Stimulated activated CD4-positive, alpha-beta T cell treated with anti-CD3 and anti-CD28 coated beads, Interleukin-1b, Interleukin-23, amount 100 ng/mL, for 1 hour (primary cell): ENCODE results near the gene PIGQ.
"Not testable (repeated sequence)": the region's sequence is repeated elsewhere in the genome, so short reads cannot be mapped to it uniquely, and the experiment has no call there.

Experiments used
- DNase-seq, 2 donors: peaks; one replicate each; pipeline ENCODE4 v3.0.0-alpha.2; 2020; ENCODE audit warnings: low read depth in 2 of 2

Gene PIGQ

GRCh38 chr16:586047-586644, 16.4 kb downstream of the PIGQ start:
- DNase-seq, result no peak

DNA sequence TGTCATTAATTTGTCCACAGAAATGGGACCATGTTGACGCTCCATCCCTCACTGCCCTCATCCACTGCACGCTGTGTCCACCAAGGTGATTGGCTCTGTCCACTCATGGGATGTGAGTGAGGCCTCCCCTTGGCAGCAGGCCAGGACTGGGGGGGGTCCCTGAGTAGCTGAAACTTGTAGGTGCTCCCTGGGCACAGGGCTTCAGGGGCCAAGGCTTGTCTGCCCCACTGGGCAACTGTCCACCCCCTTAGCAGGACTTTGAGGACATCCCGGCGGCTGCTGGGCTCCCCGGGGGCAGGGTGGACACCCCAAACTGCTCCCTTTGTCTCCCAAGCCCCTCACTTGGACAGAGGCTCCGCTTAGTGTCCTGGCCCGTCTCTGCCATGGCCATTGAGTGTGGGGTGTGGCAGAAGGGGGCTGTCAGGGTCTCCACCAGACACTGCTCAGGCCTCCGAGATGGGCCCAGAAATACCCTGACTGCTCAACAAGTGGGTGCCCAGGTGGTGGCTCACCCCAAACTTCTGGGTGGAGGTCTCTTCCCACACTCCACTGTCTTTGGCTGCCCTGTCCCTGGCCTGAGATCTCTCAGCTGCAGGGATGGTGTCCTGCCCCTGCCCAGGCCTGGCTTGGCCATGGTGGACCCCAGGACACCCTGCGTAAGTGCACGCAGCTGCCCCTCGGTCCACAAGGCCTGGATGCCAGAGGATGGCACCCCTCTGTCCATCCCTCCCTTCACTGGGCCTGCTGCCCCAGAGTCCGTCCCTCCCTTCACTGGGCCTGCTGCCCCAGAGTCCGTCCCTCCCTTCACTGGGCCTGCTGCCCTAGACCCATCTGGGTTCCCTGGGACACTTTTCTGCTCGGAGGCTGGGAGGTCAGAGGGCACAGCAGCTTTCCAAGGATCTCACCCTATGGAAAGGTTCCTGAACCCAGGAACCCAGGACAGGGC, 17.1 kb downstream of the PIGQ start:
- no peak for DNase-seq

- peak in 1 of 2 donors; percentile 48 for DNase-seq
Observed at GRCh38 chr16:588639-588888, 18.8 kb downstream of the PIGQ start.

DNA sequence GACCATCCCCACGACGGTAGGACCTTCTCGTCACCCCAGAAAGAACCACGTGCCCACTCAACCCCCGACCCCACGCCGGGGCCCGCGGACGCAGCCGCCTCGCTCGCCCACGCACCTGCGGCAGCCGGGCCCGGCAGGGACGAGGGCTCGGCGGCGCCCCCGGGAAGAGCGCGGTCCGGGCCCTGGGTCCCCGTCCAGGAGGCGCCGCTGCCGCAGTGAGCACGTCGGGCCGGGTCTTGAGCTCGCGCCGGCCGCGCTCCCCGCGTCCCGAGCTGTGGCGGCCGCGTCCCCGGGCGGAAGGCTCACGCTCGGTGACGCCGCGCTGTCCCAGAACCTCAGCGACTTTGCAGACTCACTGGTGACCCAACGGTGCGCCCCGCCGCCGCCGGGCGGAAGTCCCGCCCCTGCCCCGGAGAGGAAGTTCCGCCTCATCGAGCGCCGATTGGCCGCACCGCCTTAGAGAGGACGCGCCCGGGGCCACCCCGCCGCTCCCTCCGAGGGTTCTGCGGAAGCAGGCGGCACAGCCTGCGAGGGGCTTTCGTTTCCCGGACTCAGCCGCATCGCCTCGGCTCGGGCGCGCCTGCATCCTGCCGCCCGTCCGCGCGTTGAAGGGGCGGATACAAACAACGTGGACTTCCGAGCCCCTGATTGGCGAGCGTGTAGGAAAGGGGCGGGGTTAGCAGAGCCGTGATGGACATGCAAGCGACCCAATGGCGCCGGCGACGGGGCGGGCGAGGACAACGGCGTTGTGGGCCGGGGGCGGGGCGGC, 19.3 kb downstream of the PIGQ start:
- DNase-seq, result peak; percentile 96 to 98

DNA sequence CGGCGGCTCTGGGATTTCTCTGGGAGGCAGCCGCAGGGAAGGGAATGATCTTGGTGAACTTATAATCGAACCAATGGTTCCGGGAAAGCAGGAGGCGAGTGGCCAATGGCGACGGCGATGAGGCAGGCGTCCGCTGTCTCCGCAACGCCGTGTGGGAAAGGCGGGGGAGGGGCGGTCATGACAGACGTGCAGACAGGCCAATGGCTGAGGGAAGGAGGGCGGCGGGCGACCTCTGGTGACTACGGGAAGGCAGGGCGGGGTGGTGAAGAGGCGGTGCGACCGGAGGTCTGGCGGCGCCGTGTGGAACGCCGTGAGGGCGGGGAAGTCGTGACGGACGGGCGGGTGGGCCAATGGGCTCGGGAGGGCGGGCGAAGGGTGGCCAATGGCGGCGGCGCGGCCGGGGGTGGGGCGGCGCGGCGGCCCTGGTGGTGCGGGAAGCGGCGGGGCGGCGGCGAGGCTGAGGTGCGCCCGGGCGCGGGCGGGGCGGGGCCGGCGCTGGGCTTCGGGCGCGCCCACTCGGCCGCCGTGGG, 20.0 kb downstream of the PIGQ start, which contains the start of gene RAB40C:
Gene RAB40C, plus strand, starts transcription at position 409 of the 530 bp plus-strand sequence. CDS start 226 bp downstream, outside the sequence.
- peak; percentile 98 to 99 for DNase-seq

- DNase-seq, result no peak
Observed at GRCh38 chr16:590188-590814, 20.5 kb downstream of the PIGQ start.

DNA sequence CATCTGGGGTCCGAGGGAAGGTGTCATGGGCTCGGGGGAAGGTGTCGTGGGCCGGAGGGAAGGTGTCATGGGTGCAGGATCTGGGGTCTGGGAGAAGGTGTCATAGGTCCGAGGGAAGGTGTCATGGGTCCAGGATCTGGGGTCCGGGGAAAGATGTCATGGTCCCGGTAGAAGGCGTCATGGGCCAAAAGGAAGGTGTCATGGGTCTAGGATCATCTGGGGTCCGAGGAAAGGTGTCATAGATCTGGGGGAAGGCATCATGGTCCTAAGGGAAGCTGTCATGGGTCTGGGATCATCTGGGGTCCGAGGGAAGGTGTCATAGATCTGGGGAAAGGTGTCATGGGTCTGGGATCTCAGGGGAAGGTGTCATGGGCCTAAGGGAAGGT, 21.0 kb downstream of the PIGQ start:
- no peak for DNase-seq

GRCh38 chr16:591231-591630, 21.5 kb downstream of the PIGQ start:
- no peak for DNase-seq

GRCh38 chr16:591892-592517, 22.2 kb downstream of the PIGQ start:
- no peak for DNase-seq

DNA sequence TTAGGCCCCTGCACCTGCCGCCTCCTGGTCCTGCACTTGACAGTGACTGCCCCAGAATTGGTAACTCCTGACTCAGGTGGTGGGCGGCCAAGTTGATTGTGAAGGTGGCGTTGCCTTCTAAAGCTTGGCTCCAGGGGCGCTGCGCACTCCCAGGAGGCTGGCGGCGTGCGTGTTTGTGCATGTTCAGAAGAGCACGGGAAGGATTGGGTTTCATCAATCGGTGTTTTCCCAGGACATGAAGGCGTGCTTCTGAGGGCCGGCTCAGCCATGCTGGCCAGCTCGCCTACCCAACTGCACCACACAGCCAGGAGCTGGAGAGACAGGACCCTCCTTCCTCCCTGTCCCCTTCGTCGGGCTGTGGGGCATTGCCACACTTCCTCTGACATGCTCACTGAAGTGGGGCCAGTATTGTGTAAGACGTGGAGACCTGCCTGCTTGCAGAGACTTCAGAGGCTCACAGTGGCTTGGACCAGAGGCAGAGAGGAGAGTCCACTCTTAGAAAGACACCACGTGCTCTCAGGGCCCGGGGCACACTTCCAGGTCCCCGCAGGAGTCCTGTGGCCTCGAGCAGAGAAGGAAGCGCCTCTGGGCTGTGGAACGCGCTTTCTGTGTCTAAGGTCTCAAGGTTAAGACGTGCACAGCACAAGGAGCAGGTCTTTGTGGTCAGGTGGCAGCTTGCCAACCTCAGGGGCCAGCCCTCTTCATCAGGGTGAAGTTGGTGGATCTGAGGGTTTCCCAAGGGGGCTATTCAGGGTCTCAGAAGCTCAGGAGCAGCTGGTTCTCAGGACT, 22.9 kb downstream of the PIGQ start:
- no peak for DNase-seq

- DNase-seq, result no peak
Observed at GRCh38 chr16:593406-593805, 23.6 kb downstream of the PIGQ start.

- DNase-seq, result no peak
Observed at GRCh38 chr16:593807-594206, 24.0 kb downstream of the PIGQ start.

DNA sequence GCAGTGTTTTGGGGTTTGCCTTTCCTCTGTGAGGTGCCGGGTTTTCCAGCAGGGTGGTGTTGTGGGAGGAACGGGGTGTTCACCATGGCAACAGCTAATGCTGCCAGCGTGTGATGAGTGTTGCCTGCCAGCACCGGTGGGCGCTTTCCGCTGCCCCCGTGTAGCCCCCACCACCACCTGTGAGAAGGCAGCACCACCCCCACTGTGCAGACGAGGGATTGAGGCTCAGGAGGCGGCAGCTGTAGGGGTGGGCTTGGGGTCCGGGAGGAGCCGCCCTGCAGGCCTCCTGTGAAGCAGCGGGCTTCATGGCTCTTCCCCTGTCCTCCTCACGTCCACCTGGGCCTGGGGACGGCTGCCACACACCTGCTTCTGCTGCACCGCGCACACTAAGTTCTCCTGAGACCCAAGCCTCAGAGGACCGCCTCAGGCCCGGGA, 25.3 kb downstream of the PIGQ start:
- DNase-seq, result no peak

DNA sequence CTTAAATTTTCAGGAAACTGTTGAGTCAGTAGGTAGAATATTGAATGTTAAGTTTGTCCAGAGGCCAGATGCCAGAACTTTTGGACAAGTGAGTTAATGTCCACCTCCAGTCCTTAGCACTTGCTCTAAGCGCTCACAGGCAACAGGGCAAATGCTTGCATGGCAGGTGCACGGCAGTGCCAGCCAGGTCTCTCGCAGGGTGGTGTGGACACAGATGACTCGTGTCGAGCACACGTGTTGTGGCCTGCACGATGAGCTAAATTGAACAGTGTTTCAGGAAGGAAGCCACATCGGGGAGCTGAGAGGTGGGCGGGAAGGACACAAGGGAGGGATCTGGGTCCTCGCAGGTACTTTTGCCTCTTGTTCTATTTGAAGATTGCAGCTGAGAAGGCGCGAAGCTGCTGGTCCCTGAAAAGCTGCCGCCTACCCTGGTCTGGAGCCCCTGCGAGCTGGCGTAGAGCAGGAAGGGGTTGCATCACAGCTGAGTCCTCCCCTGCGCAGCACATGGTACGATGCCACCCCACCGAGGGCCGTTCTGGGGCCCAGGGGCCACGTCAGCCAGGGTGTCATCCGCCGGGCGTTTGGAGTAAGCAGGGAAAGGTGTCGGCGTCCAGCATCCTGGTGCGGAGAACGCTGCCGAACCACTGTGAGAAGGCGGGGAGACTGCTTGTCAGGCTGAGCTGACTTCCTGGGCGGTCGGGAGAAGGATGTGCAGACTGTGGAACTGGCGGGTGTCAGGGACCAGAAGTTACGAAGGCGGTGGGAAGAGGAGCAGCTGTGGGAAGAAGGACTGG, 26.4 kb downstream of the PIGQ start:
- no peak for DNase-seq

DNA sequence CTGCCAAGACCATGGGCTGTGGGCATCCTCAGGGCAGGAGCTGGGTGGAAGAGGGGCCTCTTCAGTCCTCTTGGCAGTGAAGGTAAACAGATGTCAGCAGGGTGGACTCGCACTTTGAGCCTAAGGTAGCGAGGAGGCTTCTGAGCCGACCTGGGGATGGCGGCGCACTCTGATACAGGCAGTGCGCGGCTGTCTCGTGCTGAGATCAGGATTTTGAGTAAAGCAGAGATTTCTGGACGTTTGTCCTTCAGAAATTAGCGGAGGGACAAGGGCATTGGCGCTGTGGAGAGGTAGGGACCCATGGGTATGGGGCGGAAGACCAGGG, 26.9 kb downstream of the PIGQ start:
- DNase-seq, result no peak

DNA sequence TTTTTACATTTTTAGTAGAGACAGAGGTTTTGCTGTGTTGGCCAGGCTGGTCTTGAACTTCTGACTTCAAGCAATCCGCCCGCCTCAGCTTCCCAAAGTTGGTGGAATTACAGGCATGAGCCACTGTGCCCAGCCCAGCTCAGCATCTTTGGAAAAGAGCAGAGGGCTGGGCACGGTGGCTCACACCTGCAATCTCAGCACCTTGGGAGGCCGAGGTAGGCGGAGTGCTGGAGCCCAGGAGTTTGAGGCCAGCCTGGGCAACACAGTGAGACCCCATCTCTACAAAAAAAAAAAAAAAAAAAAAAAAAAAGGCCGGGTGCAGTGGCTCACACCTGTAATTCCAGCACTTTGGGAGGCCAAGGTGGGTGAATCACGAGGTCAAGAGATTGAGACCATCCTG, 27.9 kb downstream of the PIGQ start:
- DNase-seq, result not testable (repeated sequence)

GRCh38 chr16:598823-599739, 29.3 kb downstream of the PIGQ start:
- no peak for DNase-seq

DNA sequence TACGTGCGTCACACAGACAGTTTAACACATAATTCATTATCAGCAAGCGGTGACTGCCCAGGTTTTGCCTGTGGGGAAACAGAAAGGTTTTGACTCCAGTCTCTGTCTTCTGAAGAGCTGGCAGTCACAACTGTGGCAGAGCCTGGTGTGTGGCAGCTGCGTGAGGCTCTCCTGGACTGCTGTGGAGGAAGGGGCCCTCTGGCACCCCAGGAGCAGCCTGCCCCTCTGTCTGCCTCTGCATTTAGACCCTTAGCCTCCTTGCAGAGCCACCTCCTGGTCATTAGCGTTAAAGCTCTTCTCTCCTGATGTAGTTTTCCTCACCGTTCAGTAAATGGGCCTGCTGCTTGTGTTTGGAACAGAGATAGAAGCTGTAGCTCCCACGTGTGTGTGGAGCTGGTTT, 31.0 kb downstream of the PIGQ start:
- no peak for DNase-seq

GRCh38 chr16:603933-604332, 34.2 kb downstream of the PIGQ start:
- DNase-seq, result no peak
